Panc1 (cell line): ENCODE results near the gene TRANK1. TPM values are rescaled to one million over a fixed set of nuclear protein-coding genes. Genes with fewer than 3 reads are reported as not detected.
A peak's percentile ranks its signal among the peaks of the same experiment; 100 is the strongest.

Source experiments
- ATAC-seq: fragments of 200-7000 bp; cut with Tn5 transposase; 2 replicates; pipeline ENCODE4 v1.9.1; 2020; ENCODE audit warnings: mild to moderate bottlenecking, moderate library complexity
- BruUV-seq: library from RNA; stranded (reverse); fragments of 400-500 nt; replicated peaks from 2 replicates; lab custom pipeline; 2021; lab: Mats Ljungman, UMichigan
- CTCF ChIA-PET: fragments of 300-600 bp; sonication (Branson Sonifier 250); formaldehyde crosslinking; loops from one replicate; lab custom pipeline; 2022; ENCODE audit warnings: antibody characterized with exemption; lab: Charles Lee
- POLR2A ChIA-PET: fragments of 300-600 bp; sonication (Branson Sonifier 250); formaldehyde crosslinking; loops from one replicate; lab custom pipeline; 2022; ENCODE audit warnings: antibody characterized with exemption; lab: Charles Lee
- DNase-seq: peaks from one replicate; pipeline ENCODE4 v3.0.0-alpha.2; 2010; ENCODE audit warnings: low read depth, low spot score
- H3K27ac ChIP-seq: 2 replicates; pipeline ENCODE4 v1.5.1; 2011; ENCODE audit warnings: mild to moderate bottlenecking, low read length, inconsistent platforms
- H3K27me3 ChIP-seq: fragments of 200-500 bp; sonication (Bioruptor generic); 2 replicates; pipeline ENCODE4 v1.6.0; 2014; ENCODE audit warnings: low read length, inconsistent platforms; ENCODE audit not compliant: control insufficient read depth, insufficient read depth
- H3K36me3 ChIP-seq: fragments of 200-500 bp; sonication (Bioruptor generic); 2 replicates; pipeline ENCODE4 v1.5.1; 2014; ENCODE audit warnings: inconsistent platforms, mild to moderate bottlenecking, low read length, moderate library complexity; ENCODE audit not compliant: control insufficient read depth, insufficient read depth
- H3K4me1 ChIP-seq: 2 replicates; pipeline ENCODE4 v1.5.1; 2011; ENCODE audit warnings: inconsistent platforms, mild to moderate bottlenecking, low read length, moderate library complexity; ENCODE audit not compliant: control insufficient read depth, insufficient read depth
- H3K4me3 ChIP-seq, 2 experiments: 2 replicates each; pipeline ENCODE4 v1.5.1; 2011 to 2012; ENCODE audit warnings: low read depth in 2 of 2, low read length in 2 of 2, mild to moderate bottlenecking in 2 of 2, inconsistent platforms in 1 of 2, moderate library complexity in 1 of 2
- H3K9me3 ChIP-seq: fragments of 200-500 bp; sonication (Bioruptor generic); 2 replicates; pipeline ENCODE4 v1.5.1; 2014; ENCODE audit warnings: low read depth, mild to moderate bottlenecking, inconsistent platforms, low read length, moderate library complexity; ENCODE audit not compliant: control insufficient read depth, insufficient read depth
- POLR2AphosphoS5 ChIP-seq: IDR thresholded peaks from 2 replicates; pipeline ENCODE4 v1.6.1; 2012; ENCODE audit warnings: mild to moderate bottlenecking, low read depth, low read length, moderate library complexity
- REST ChIP-seq, 2 experiments: IDR thresholded peaks; 2 replicates each; pipeline ENCODE4 v1.6.1; 2011 to 2012; ENCODE audit warnings: low read depth in 2 of 2, control low read depth in 1 of 2, low read length in 1 of 2, mild to moderate bottlenecking in 1 of 2, moderate library complexity in 1 of 2; ENCODE audit not compliant: insufficient read depth in 1 of 2
- SIN3A ChIP-seq: IDR thresholded peaks from 2 replicates; pipeline ENCODE4 v1.6.1; 2012; ENCODE audit warnings: low read depth, mild to moderate bottlenecking, low read length, moderate library complexity, borderline replicate concordance; ENCODE audit not compliant: insufficient read depth
- TCF7L2 ChIP-seq: IDR thresholded peaks from 2 replicates; pipeline ENCODE4 v1.6.1; 2011; ENCODE audit warnings: mild to moderate bottlenecking, low read depth, low read length, inconsistent platforms
- in situ Hi-C: cut with HindIII; loops from 2 replicates; pipeline ENCODE4 v1.10.0; 2016; ENCODE audit warnings: low sequenced_read_pairs, low pct_unique_long_range_greater_than_20kb
- intact Hi-C: fragments of 100-400 bp; cut with micrococcal nuclease; formaldehyde crosslinking; loops from one replicate; pipeline ENCODE4 v1.10.0; 2022; ENCODE audit not compliant: unreplicated experiment
- total RNA-seq: library from RNA; stranded (reverse); gene quantifications from one replicate; pipeline ENCODE4 v1.2.1, GENCODE V29; 2021; ENCODE audit not compliant: unreplicated experiment
- TF ChIP-seq, protein P1 (sequence below): fragments of 450-650 bp; IDR thresholded peaks from 2 replicates; pipeline ENCODE4 v1.5.1; 2017; ENCODE audit warnings: mild to moderate bottlenecking

The TRANK1 gene
- total RNA-seq, 1 experiment from 2014 or later: 3.2 TPM

GRCh38 chr3:36957063-36957462 lies 12.2 kb upstream of the TRANK1 start:
- Histone ChIP-seq H3K9me3 (no peaks in the 10 kb centered on the region), H3K36me3 (no peaks in the 10 kb centered on the region), H3K4me3 (no peak overlapping the region), H3K27ac (no peak overlapping the region), H3K27me3 (no peaks in the 10 kb centered on the region), H3K4me1 (no peaks in the 10 kb centered on the region)
- in situ Hi-C loops (no loop called here), intact Hi-C loops (loop anchor here (5.0 kb wide), 2 partner anchors 55 to 230 kb away; no protein-coding TSS in a partner anchor)
- TF ChIP-seq POLR2AphosphoS5 (no peak), TCF7L2 (no peak), REST (IDR thresholded peaks at IDR 0.05; ENCODE audit: insufficient read depth in 1 of 2, low read depth in 2 of 2, low read length in 1 of 2) (no peak), SIN3A (no peak)
- TF ChIP-seq, protein P1, sequence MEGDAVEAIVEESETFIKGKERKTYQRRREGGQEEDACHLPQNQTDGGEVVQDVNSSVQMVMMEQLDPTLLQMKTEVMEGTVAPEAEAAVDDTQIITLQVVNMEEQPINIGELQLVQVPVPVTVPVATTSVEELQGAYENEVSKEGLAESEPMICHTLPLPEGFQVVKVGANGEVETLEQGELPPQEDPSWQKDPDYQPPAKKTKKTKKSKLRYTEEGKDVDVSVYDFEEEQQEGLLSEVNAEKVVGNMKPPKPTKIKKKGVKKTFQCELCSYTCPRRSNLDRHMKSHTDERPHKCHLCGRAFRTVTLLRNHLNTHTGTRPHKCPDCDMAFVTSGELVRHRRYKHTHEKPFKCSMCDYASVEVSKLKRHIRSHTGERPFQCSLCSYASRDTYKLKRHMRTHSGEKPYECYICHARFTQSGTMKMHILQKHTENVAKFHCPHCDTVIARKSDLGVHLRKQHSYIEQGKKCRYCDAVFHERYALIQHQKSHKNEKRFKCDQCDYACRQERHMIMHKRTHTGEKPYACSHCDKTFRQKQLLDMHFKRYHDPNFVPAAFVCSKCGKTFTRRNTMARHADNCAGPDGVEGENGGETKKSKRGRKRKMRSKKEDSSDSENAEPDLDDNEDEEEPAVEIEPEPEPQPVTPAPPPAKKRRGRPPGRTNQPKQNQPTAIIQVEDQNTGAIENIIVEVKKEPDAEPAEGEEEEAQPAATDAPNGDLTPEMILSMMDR: peak; percentile 28; the same call in 1 of the 2 replicates
- DNase-seq: no peak
- POLR2A ChIA-PET: no interaction called here
- CTCF ChIA-PET: interaction anchor here (0.6 kb wide), 1 partner anchor 13 kb away, joined by 6 read pairs; no protein-coding TSS in a partner anchor
- BruUV-seq: no TSS peak
- ATAC-seq: no peak

GRCh38 chr3:36956155-36956554 lies 11.3 kb upstream of the TRANK1 start:
- no TSS peak for BruUV-seq
- TF ChIP-seq SIN3A (no peak), TCF7L2 (no peak), POLR2AphosphoS5 (no peak), REST (IDR thresholded peaks at IDR 0.05; ENCODE audit: insufficient read depth in 1 of 2, low read depth in 2 of 2, low read length in 1 of 2) (no peak)
- TF ChIP-seq, protein P1: no peak
- Histone ChIP-seq H3K4me3 (no peak overlapping the region), H3K9me3 (no peaks in the 10 kb centered on the region), H3K27me3 (no peaks in the 10 kb centered on the region), H3K4me1 (no peaks in the 10 kb centered on the region), H3K27ac (no peak overlapping the region), H3K36me3 (no peaks in the 10 kb centered on the region)
- POLR2A ChIA-PET: no interaction called here
- intact Hi-C loops (loop anchor here (5.0 kb wide), 2 partner anchors 54 to 229 kb away; no protein-coding TSS in a partner anchor), in situ Hi-C loops (no loop called here)
- ATAC-seq (no peak), DNase-seq (no peak)
- CTCF ChIA-PET: interaction anchor here (0.7 kb wide), 1 partner anchor 51 kb away, joined by 8 read pairs; no protein-coding TSS in a partner anchor
